Mesendoderm (in vitro differentiated cells): ENCODE data around the gene TBCD.

Experiments used
- DNase-seq: peaks from one replicate; pipeline ENCODE4 v3.0.0; 2013
- H2AK5ac ChIP-seq: 2 replicates; pipeline ENCODE4 v1.6.1; 2013; ENCODE audit warnings: low read length, inconsistent platforms
- H2BK120ac ChIP-seq: 2 replicates; pipeline ENCODE4 v1.6.1; 2013; ENCODE audit warnings: low read depth, mild to moderate bottlenecking, low read length, moderate library complexity, mixed read lengths
- H2BK15ac ChIP-seq: replicated peaks from 2 replicates; pipeline ENCODE4 v1.6.1; 2013; ENCODE audit warnings: low read depth, mild to moderate bottlenecking, moderate library complexity
- H2BK5ac ChIP-seq: 2 replicates; pipeline ENCODE4 v1.6.1; 2013; ENCODE audit warnings: low read length, inconsistent platforms
- H3K18ac ChIP-seq: 2 replicates; pipeline ENCODE4 v1.6.1; 2013; ENCODE audit warnings: mild to moderate bottlenecking, low read length, mixed read lengths
- H3K23ac ChIP-seq: one replicate; pipeline ENCODE4 v1.6.1; 2013; ENCODE audit warnings: low read length
- H3K27ac ChIP-seq: 2 replicates; pipeline ENCODE4 v1.5.1; 2013; ENCODE audit warnings: low read depth, mild to moderate bottlenecking, inconsistent platforms, low read length, moderate library complexity
- H3K27me3 ChIP-seq: 2 replicates; pipeline ENCODE4 v1.6.1; 2013; ENCODE audit warnings: low read length, control low read depth, mild to moderate bottlenecking, inconsistent platforms; ENCODE audit not compliant: insufficient read depth, poor library complexity
- H3K36me3 ChIP-seq: 2 replicates; pipeline ENCODE4 v1.6.1; 2013; ENCODE audit warnings: low read length, inconsistent platforms; ENCODE audit not compliant: control insufficient read depth, insufficient read depth
- H3K4ac ChIP-seq: one replicate; pipeline ENCODE4 v1.6.1; 2013; ENCODE audit warnings: low read depth, mild to moderate bottlenecking, low read length, moderate library complexity
- H3K4me1 ChIP-seq: 2 replicates; pipeline ENCODE4 v1.6.1; 2013; ENCODE audit warnings: low read depth, low read length, inconsistent platforms; ENCODE audit not compliant: control insufficient read depth
- H3K4me2 ChIP-seq: 2 replicates; pipeline ENCODE4 v1.6.1; 2013; ENCODE audit warnings: low read length
- H3K4me3 ChIP-seq: 2 replicates; pipeline ENCODE4 v1.5.1; 2013; ENCODE audit warnings: mild to moderate bottlenecking, low read length
- H3K56ac ChIP-seq: one replicate; pipeline ENCODE4 v1.6.1; 2013; ENCODE audit warnings: low read length
- H3K79me1 ChIP-seq: 2 replicates; pipeline ENCODE4 v1.6.1; 2013; ENCODE audit warnings: low read length, inconsistent platforms
- H3K79me2 ChIP-seq: 2 replicates; pipeline ENCODE4 v1.6.1; 2013; ENCODE audit warnings: mild to moderate bottlenecking, low read length; ENCODE audit not compliant: control insufficient read depth, insufficient read depth
- H3K9ac ChIP-seq: 2 replicates; pipeline ENCODE4 v1.6.1; 2013; ENCODE audit warnings: low read length, inconsistent platforms
- H4K5ac ChIP-seq: one replicate; pipeline ENCODE4 v1.6.1; 2013; ENCODE audit warnings: low read length
- H4K8ac ChIP-seq: one replicate; pipeline ENCODE4 v1.6.1; 2013; ENCODE audit warnings: low read depth, mild to moderate bottlenecking, control low read depth, low read length, moderate library complexity
- WGBS: extraction: QIAGEN DNeasy Blood & Tissue Kit; methylation state at CpG from one replicate; pipeline ENCODE4 v1.1.7; 2013; ENCODE audit warnings: low lambda C conversion rate, missing lambda C conversion rate; ENCODE audit not compliant: insufficient coverage; ENCODE audit errors: extremely low coverage; 5-methylcytosine and 5-hydroxymethylcytosine counted together

TBCD gene

GRCh38 chr17:82726427-82726826 is 25.4 kb upstream of the TBCD start:
- Histone ChIP-seq H3K23ac (no peak overlapping the region), H2BK15ac (no peak overlapping the region), H2AK5ac (no peak overlapping the region), H3K36me3 (no peaks in the 10 kb centered on the region), H3K27me3 (no peaks in the 10 kb centered on the region), H3K56ac (no peak overlapping the region), H3K79me1 (no peaks in the 10 kb centered on the region), H3K4me3 (no peak overlapping the region), H3K4me2 (no peak overlapping the region), H4K5ac (no peak overlapping the region), H3K27ac (no peak overlapping the region), H3K18ac (no peak overlapping the region), H4K8ac (no peak overlapping the region), H3K4me1 (no peaks in the 10 kb centered on the region), H3K9ac (no peak overlapping the region), H2BK5ac (no peak overlapping the region), H3K4ac (no peak overlapping the region), H2BK120ac (no peak overlapping the region), H3K79me2 (no peaks in the 10 kb centered on the region)
- no CpG with 5 or more reads among the region's 10 CpGs for WGBS
- no peak for DNase-seq

GRCh38 chr17:82729479-82730260 is 22.2 kb upstream of the TBCD start:
- Histone ChIP-seq H3K9ac (no peak overlapping the region), H3K79me1 (no peaks in the 10 kb centered on the region), H3K4me2 (no peak overlapping the region), H2BK5ac (no peak overlapping the region), H3K56ac (no peak overlapping the region), H3K4me1 (no peaks in the 10 kb centered on the region), H3K36me3 (no peaks in the 10 kb centered on the region), H2AK5ac (no peak overlapping the region), H3K18ac (no peak overlapping the region), H3K27me3 (no peaks in the 10 kb centered on the region), H3K79me2 (no peaks in the 10 kb centered on the region), H4K5ac (no peak overlapping the region), H4K8ac (no peak overlapping the region), H3K27ac (no peak overlapping the region), H3K23ac (no peak overlapping the region), H3K4ac (no peak overlapping the region), H2BK15ac (no peak overlapping the region), H2BK120ac (no peak overlapping the region), H3K4me3 (no peak overlapping the region)
- DNase-seq: no peak
- WGBS: no CpG with 5 or more reads among the region's 48 CpGs

GRCh38 chr17:82732118-82732743 is 19.6 kb upstream of the TBCD start:
- no peak overlapping the region for H4K5ac ChIP-seq
- no peaks in the 10 kb centered on the region for H3K79me2 ChIP-seq
- no peak for DNase-seq
- no CpG with 5 or more reads among the region's 13 CpGs for WGBS
- H4K8ac ChIP-seq: no peak overlapping the region
- no peak overlapping the region for H3K56ac ChIP-seq
- no peaks in the 10 kb centered on the region for H3K36me3 ChIP-seq
- H2AK5ac ChIP-seq: no peak overlapping the region
- no peak overlapping the region for H3K4me2 ChIP-seq
- H2BK15ac ChIP-seq: no peak overlapping the region
- no peaks in the 10 kb centered on the region for H3K27me3 ChIP-seq
- H3K4me1 ChIP-seq: no peaks in the 10 kb centered on the region
- no peak overlapping the region for H3K4me3 ChIP-seq
- no peak overlapping the region for H3K4ac ChIP-seq
- no peak overlapping the region for H2BK5ac ChIP-seq
- no peak overlapping the region for H2BK120ac ChIP-seq
- H3K27ac ChIP-seq: no peak overlapping the region
- H3K79me1 ChIP-seq: no peaks in the 10 kb centered on the region
- no peak overlapping the region for H3K23ac ChIP-seq
- no peak overlapping the region for H3K9ac ChIP-seq
- H3K18ac ChIP-seq: no peak overlapping the region

GRCh38 chr17:82734987-82735866 is 16.6 kb upstream of the TBCD start, which contains the start of gene FN3K:
Gene FN3K, plus strand, starts transcription at chr17:82735615. Its CDS starts 22 bp downstream, at chr17:82735637.
- Histone ChIP-seq H2BK5ac (no peak within 1 kb of the TSS), H2BK15ac (no peak within 1 kb of the TSS), H3K4ac (peak within 1 kb of the TSS; percentile 75), H4K8ac (no peak within 1 kb of the TSS), H3K79me2 (no peaks in the 10 kb centered on the region), H3K27ac (no peak within 1 kb of the TSS), H3K27me3 (no peaks in the 10 kb centered on the region), H3K36me3 (no peaks in the 10 kb centered on the region), H2BK120ac (peak within 1 kb of the TSS; percentile 62), H3K23ac (no peak within 1 kb of the TSS), H3K4me3 (peak within 1 kb of the TSS; percentile 47), H3K4me1 (no peaks in the 10 kb centered on the region), H3K9ac (peak within 1 kb of the TSS; percentile 84), H3K4me2 (peak within 1 kb of the TSS; percentile 64), H3K56ac (peak within 1 kb of the TSS; percentile 94), H4K5ac (no peak within 1 kb of the TSS), H3K79me1 (no peaks in the 10 kb centered on the region), H2AK5ac (no peak within 1 kb of the TSS), H3K18ac (peak within 1 kb of the TSS; percentile 25)
- WGBS: no CpG with 5 or more reads among the region's 101 CpGs
- DNase-seq: peak; percentile 61

- no peak overlapping the region for H3K4ac ChIP-seq
- H3K79me2 ChIP-seq: no peaks in the 10 kb centered on the region
- H3K4me2 ChIP-seq: no peak overlapping the region
- H4K5ac ChIP-seq: no peak overlapping the region
- WGBS: no CpG with 5 or more reads among the region's 18 CpGs
- no peaks in the 10 kb centered on the region for H3K27me3 ChIP-seq
- no peak overlapping the region for H2BK120ac ChIP-seq
- no peak overlapping the region for H2BK15ac ChIP-seq
- H3K4me3 ChIP-seq: no peak overlapping the region
- DNase-seq: no peak
- no peak overlapping the region for H3K23ac ChIP-seq
- H3K36me3 ChIP-seq: peaks cover 2% of the 10 kb centered on the region
- H4K8ac ChIP-seq: no peak overlapping the region
- H3K27ac ChIP-seq: no peak overlapping the region
- no peak overlapping the region for H2AK5ac ChIP-seq
- H3K18ac ChIP-seq: no peak overlapping the region
- no peaks in the 10 kb centered on the region for H3K4me1 ChIP-seq
- no peak overlapping the region for H3K56ac ChIP-seq
- no peak overlapping the region for H2BK5ac ChIP-seq
- H3K79me1 ChIP-seq: no peaks in the 10 kb centered on the region
- H3K9ac ChIP-seq: no peak overlapping the region
Measured at GRCh38 chr17:82736511-82737185, 15.2 kb upstream of the TBCD start.
